Natural killer cell (primary cell): Measurements from ENCODE around the gene TNFSF12. TPM values are rescaled to one million over a fixed set of nuclear protein-coding genes. Genes with fewer than 3 reads are reported as not detected.

Experiments
- ATAC-seq, 3 donors: fragments of 150-1000 bp in 2 of 3; fragments of 200-7000 bp in 1 of 3; cut with Tn5 transposase; 1 replicate in 1 of 3; 2 replicates in 2 of 3; pipeline ENCODE4 v1.10.0; 2021; ENCODE audit warnings: mild to moderate bottlenecking in 2 of 3, moderate library complexity in 2 of 3
- DNase-seq, 2 donors: peaks; one replicate each; pipeline versions ENCODE4 v3.0.0 to v3.0.0-alpha.2; 2013 to 2021; ENCODE audit warnings: mixed read lengths in 1 of 2
- H3K27ac ChIP-seq: one replicate; pipeline ENCODE4 v1.5.1; 2013; ENCODE audit warnings: mild to moderate bottlenecking, low read length
- H3K27me3 ChIP-seq: one replicate; pipeline ENCODE4 v1.6.1; 2013; ENCODE audit warnings: low read length; ENCODE audit not compliant: control insufficient read depth, insufficient read depth
- H3K36me3 ChIP-seq: one replicate; pipeline ENCODE4 v1.6.1; 2013; ENCODE audit warnings: low read length; ENCODE audit not compliant: control insufficient read depth, insufficient read depth
- H3K4me1 ChIP-seq: one replicate; pipeline ENCODE4 v1.6.1; 2013; ENCODE audit warnings: low read length; ENCODE audit not compliant: control insufficient read depth, insufficient read depth
- H3K4me3 ChIP-seq: one replicate; pipeline ENCODE4 v1.5.1; 2013; ENCODE audit warnings: low read length
- H3K9me3 ChIP-seq: one replicate; pipeline ENCODE4 v1.6.1; 2013; ENCODE audit warnings: low read length; ENCODE audit not compliant: control insufficient read depth, insufficient read depth
- H3K27ac Mint-ChIP-seq, 2 donors: one replicate each; pipeline ENCODE4 v1.8.0; 2022; ENCODE audit warnings: mild to moderate bottlenecking in 2 of 2, mixed read lengths in 2 of 2, moderate library complexity in 1 of 2
- H3K27me3 Mint-ChIP-seq, 2 donors: one replicate each; pipeline ENCODE4 v1.8.0; 2022; ENCODE audit warnings: low read depth in 2 of 2, mixed read lengths in 2 of 2
- H3K36me3 Mint-ChIP-seq: one replicate; pipeline ENCODE4 v1.8.0; 2022; ENCODE audit warnings: mixed read lengths
- H3K4me1 Mint-ChIP-seq, 2 donors: one replicate each; pipeline ENCODE4 v1.8.0; 2022; ENCODE audit warnings: mixed read lengths in 2 of 2
- H3K4me3 Mint-ChIP-seq: one replicate; pipeline ENCODE4 v1.8.0; 2022; ENCODE audit warnings: mild to moderate bottlenecking, moderate library complexity, mixed read lengths
- H3K9me3 Mint-ChIP-seq, 2 donors: one replicate each; pipeline ENCODE4 v1.8.0; 2022; ENCODE audit warnings: mixed read lengths in 2 of 2
- whole genome bisulfite sequencing: methylation state at CpG from one replicate; pipeline ENCODE4 v1.1.7; 2013; ENCODE audit warnings: missing lambda C conversion rate; ENCODE audit not compliant: insufficient coverage; 5-methylcytosine and 5-hydroxymethylcytosine counted together
- intact Hi-C: fragments of 100-400 bp; cut with micrococcal nuclease; formaldehyde crosslinking; loops from one replicate; pipeline ENCODE4 v1.14.2; 2022
- total RNA-seq, 4 donors: library from RNA; stranded (reverse); fragments of 120-200 nt in 1 of 4; gene quantifications; one replicate each; pipeline versions ENCODE4 v1.2.3 to v1.2.4, GENCODE V29; 2013 to 2022
- TF ChIP-seq, protein P1 (sequence below): fragments of 200-600 bp; IDR thresholded peaks from one replicate; pipeline ENCODE4 v1.8.0; 2022; ENCODE audit warnings: antibody characterized with exemption

Gene TNFSF12
- total RNA-seq, 3 donors from 2014 or later (not counting 1 experiment from before 2014, with no cell fraction given): 49.1 to 62.6 (median 60.3) TPM

- H3K27ac Mint-ChIP-seq: peak overlapping the region in 1 of 2 donors; percentile 6
- ATAC-seq: no peak
- H3K27ac ChIP-seq: no peak overlapping the region
- no peaks in the 10 kb centered on the region for H3K27me3 Mint-ChIP-seq
- no peaks in the 10 kb centered on the region for H3K27me3 ChIP-seq
- peaks cover 90% of the 10 kb centered on the region for H3K36me3 ChIP-seq
- H3K36me3 Mint-ChIP-seq: peaks cover 21% of the 10 kb centered on the region
- H3K9me3 Mint-ChIP-seq: no peaks in the 10 kb centered on the region
- no peak overlapping the region for H3K4me3 ChIP-seq
- H3K4me1 Mint-ChIP-seq: no peaks in the 10 kb centered on the region
- no peaks in the 10 kb centered on the region for H3K4me1 ChIP-seq
- H3K4me3 Mint-ChIP-seq: no peak overlapping the region
- DNase-seq: peak in 1 of 2 donors; percentile 11
- TF ChIP-seq, protein P1, sequence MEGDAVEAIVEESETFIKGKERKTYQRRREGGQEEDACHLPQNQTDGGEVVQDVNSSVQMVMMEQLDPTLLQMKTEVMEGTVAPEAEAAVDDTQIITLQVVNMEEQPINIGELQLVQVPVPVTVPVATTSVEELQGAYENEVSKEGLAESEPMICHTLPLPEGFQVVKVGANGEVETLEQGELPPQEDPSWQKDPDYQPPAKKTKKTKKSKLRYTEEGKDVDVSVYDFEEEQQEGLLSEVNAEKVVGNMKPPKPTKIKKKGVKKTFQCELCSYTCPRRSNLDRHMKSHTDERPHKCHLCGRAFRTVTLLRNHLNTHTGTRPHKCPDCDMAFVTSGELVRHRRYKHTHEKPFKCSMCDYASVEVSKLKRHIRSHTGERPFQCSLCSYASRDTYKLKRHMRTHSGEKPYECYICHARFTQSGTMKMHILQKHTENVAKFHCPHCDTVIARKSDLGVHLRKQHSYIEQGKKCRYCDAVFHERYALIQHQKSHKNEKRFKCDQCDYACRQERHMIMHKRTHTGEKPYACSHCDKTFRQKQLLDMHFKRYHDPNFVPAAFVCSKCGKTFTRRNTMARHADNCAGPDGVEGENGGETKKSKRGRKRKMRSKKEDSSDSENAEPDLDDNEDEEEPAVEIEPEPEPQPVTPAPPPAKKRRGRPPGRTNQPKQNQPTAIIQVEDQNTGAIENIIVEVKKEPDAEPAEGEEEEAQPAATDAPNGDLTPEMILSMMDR: no peak
- 95% methylated on average over 20 of the region's 20 CpGs for WGBS
- intact Hi-C loops: loop anchor here (5.0 kb wide), 1 partner anchor 65 kb away; the partner anchor contains the start of genes FGF11 and TMEM102
- no peaks in the 10 kb centered on the region for H3K9me3 ChIP-seq
These were observed 46.5 kb upstream of the TNFSF12 start for GRCh38 chr17:7502171-7502847.

DNA sequence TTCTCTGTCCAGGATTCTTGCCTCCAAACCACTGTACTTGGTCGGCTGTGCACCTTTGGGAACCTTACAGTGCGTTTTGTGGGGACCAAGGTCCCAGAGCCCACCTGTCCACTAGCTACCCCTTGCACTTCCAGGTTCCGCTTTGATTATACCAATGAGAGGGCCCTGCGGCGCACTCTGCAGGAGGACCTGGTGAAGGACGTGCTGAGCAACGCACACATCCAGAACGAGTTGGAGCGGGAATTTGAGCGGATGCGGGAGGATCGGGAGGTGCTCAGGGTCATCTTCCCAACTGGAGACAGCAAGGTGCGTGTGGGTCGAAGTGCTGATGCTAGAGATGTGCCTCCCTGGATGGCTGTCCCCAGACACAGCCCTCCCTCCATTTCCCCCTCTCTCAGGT, 45.9 kb upstream of the TNFSF12 start:
- no peak overlapping the region for H3K27ac Mint-ChIP-seq
- no peaks in the 10 kb centered on the region for H3K4me1 Mint-ChIP-seq
- Histone ChIP-seq H3K4me1 (no peaks in the 10 kb centered on the region), H3K9me3 (no peaks in the 10 kb centered on the region), H3K36me3 (peaks cover 87% of the 10 kb centered on the region), H3K4me3 (no peak overlapping the region), H3K27me3 (no peaks in the 10 kb centered on the region), H3K27ac (no peak overlapping the region)
- no peaks in the 10 kb centered on the region for H3K27me3 Mint-ChIP-seq
- peaks cover 21% of the 10 kb centered on the region for H3K36me3 Mint-ChIP-seq
- ATAC-seq: peak in 2 of 3 donors; percentile 25 to 39
- DNase-seq: peak in 1 of 2 donors; percentile 43
- WGBS: 95% methylated on average over 14 of the region's 14 CpGs
- H3K9me3 Mint-ChIP-seq: no peaks in the 10 kb centered on the region
- intact Hi-C loops: loop anchor here (5.0 kb wide), 1 partner anchor 66 kb away; the partner anchor contains the start of genes FGF11 and TMEM102
- no peak overlapping the region for H3K4me3 Mint-ChIP-seq
- TF ChIP-seq, protein P1: no peak

GRCh38 chr17:7503521-7503920, 45.3 kb upstream of the TNFSF12 start:
- 97% methylated on average over 8 of the region's 8 CpGs for WGBS
- peak in 1 of 2 donors; percentile 4 for DNase-seq
- intact Hi-C loops: loop anchor here (5.0 kb wide), 1 partner anchor 66 kb away; the partner anchor contains the start of genes FGF11 and TMEM102
- Mint-ChIP-seq H3K36me3 (peaks cover 21% of the 10 kb centered on the region), H3K27me3 (no peaks in the 10 kb centered on the region), H3K27ac (peak overlapping the region in 1 of 2 donors; percentile 52), H3K9me3 (no peaks in the 10 kb centered on the region), H3K4me3 (no peak overlapping the region), H3K4me1 (no peaks in the 10 kb centered on the region)
- no peaks in the 10 kb centered on the region for H3K27me3 ChIP-seq
- no peak for ATAC-seq
- H3K36me3 ChIP-seq: peaks cover 86% of the 10 kb centered on the region
- no peaks in the 10 kb centered on the region for H3K4me1 ChIP-seq
- H3K9me3 ChIP-seq: no peaks in the 10 kb centered on the region
- TF ChIP-seq, protein P1: no peak
- H3K27ac ChIP-seq: no peak overlapping the region
- no peak overlapping the region for H3K4me3 ChIP-seq
